Natural killer cell treated with Interleukin-12 subunit alpha and Interleukin-12 subunit beta and Interleukin-15 and Interleukin-18, amount 100 ng/mL, for 72 hours (primary cell): ENCODE results near the gene SNAPIN. TPM values are rescaled to one million over a fixed set of nuclear protein-coding genes. Genes with fewer than 3 reads are reported as not detected.
A peak's percentile ranks its signal among the peaks of the same experiment; 100 is the strongest.

Source experiments
- ATAC-seq, 2 donors: fragments of 150-1000 bp; cut with Tn5 transposase in 1 of 2; sonication (Bioruptor Pico), chemical (Tn5 transposase) in 1 of 2; 2 replicates each; pipeline ENCODE4 v1.10.0; 2021
- DNase-seq: peaks from one replicate; pipeline ENCODE4 v3.0.0; 2022; ENCODE audit warnings: low spot score
- H3K27ac Mint-ChIP-seq, 2 donors: 1 replicate in 1 of 2; 2 replicates in 1 of 2; pipeline ENCODE4 v1.8.0; 2022; ENCODE audit warnings: mixed read lengths in 2 of 2, mild to moderate bottlenecking in 1 of 2, moderate library complexity in 1 of 2
- H3K27me3 Mint-ChIP-seq, 2 donors: 1 replicate in 1 of 2; 2 replicates in 1 of 2; pipeline ENCODE4 v1.8.0; 2022; ENCODE audit warnings: mixed read lengths in 2 of 2
- H3K36me3 Mint-ChIP-seq: one replicate; pipeline ENCODE4 v1.8.0; 2022; ENCODE audit warnings: mixed read lengths
- H3K4me1 Mint-ChIP-seq, 2 donors: 1 replicate in 1 of 2; 2 replicates in 1 of 2; pipeline ENCODE4 v1.8.0; 2022; ENCODE audit warnings: low read depth in 2 of 2, mixed read lengths in 2 of 2, mild to moderate bottlenecking in 1 of 2
- H3K4me3 Mint-ChIP-seq: one replicate; pipeline ENCODE4 v1.8.0; 2022; ENCODE audit warnings: mixed read lengths
- H3K9me3 Mint-ChIP-seq: 2 replicates; pipeline ENCODE4 v1.8.0; 2022; ENCODE audit warnings: mixed read lengths
- total RNA-seq, 2 donors: library from RNA; stranded (reverse); gene quantifications; one replicate each; pipeline ENCODE4 v1.2.3, GENCODE V29; 2022

The SNAPIN gene
- total RNA-seq, 2 donors from 2014 or later: 23.9 to 42.5 TPM

- Mint-ChIP-seq H3K36me3 (no peaks in the 10 kb centered on the region), H3K27ac (no peak within 1 kb of the TSS), H3K27me3 (peaks cover 0 to 2% of the 10 kb centered on the region in 2 donors), H3K4me3 (no peak within 1 kb of the TSS), H3K9me3 (no peaks in the 10 kb centered on the region), H3K4me1 (peaks cover 0 to 5% of the 10 kb centered on the region in 2 donors)
- DNase-seq (no peak), ATAC-seq (no peak)
These were observed 42.2 kb upstream of the SNAPIN start, which contains the start of gene S100A14 for GRCh38 chr1:153616144-153616916. S100A14 (minus strand) TSS chr1:153616325; CDS start chr1:153615858, 467 bp downstream.

GRCh38 chr1:153616917-153617311 lies 41.6 kb upstream of the SNAPIN start:
- ATAC-seq (no peak), DNase-seq (no peak)
- no peak overlapping the region for H3K4me3 Mint-ChIP-seq
- peaks cover 0 to 5% of the 10 kb centered on the region in 2 donors for H3K4me1 Mint-ChIP-seq
- H3K27me3 Mint-ChIP-seq: no peaks in the 10 kb centered on the region
- no peaks in the 10 kb centered on the region for H3K9me3 Mint-ChIP-seq
- no peaks in the 10 kb centered on the region for H3K36me3 Mint-ChIP-seq
- H3K27ac Mint-ChIP-seq: no peak overlapping the region

- DNase-seq (peak; percentile 69), ATAC-seq (peak; percentile 85 to 90)
- Mint-ChIP-seq H3K36me3 (no peaks in the 10 kb centered on the region), H3K27ac (peak overlapping the region in 1 of 2 donors; percentile 39), H3K4me3 (no peak overlapping the region), H3K27me3 (no peaks in the 10 kb centered on the region), H3K9me3 (no peaks in the 10 kb centered on the region), H3K4me1 (peaks cover 0 to 5% of the 10 kb centered on the region in 2 donors)
These were observed 40.8 kb upstream of the SNAPIN start for GRCh38 chr1:153617663-153618062.

GRCh38 chr1:153619171-153619570 lies 39.3 kb upstream of the SNAPIN start:
- DNase-seq (no peak), ATAC-seq (no peak)
- Mint-ChIP-seq H3K4me3 (no peak overlapping the region), H3K9me3 (no peaks in the 10 kb centered on the region), H3K36me3 (no peaks in the 10 kb centered on the region), H3K4me1 (peaks cover 0 to 5% of the 10 kb centered on the region in 2 donors), H3K27ac (no peak overlapping the region), H3K27me3 (no peaks in the 10 kb centered on the region)

- H3K4me3 Mint-ChIP-seq: no peak overlapping the region
- no peak for DNase-seq
- H3K36me3 Mint-ChIP-seq: no peaks in the 10 kb centered on the region
- H3K27ac Mint-ChIP-seq: no peak overlapping the region
- no peak for ATAC-seq
- no peaks in the 10 kb centered on the region for H3K9me3 Mint-ChIP-seq
- H3K27me3 Mint-ChIP-seq: peaks cover 0 to 8% of the 10 kb centered on the region in 2 donors
- peaks cover 0 to 11% of the 10 kb centered on the region in 2 donors for H3K4me1 Mint-ChIP-seq
These were observed 35.4 kb upstream of the SNAPIN start for GRCh38 chr1:153623101-153623500.

- Mint-ChIP-seq H3K9me3 (no peaks in the 10 kb centered on the region), H3K4me1 (peaks cover 0 to 11% of the 10 kb centered on the region in 2 donors), H3K36me3 (no peaks in the 10 kb centered on the region), H3K27me3 (peaks cover 0 to 8% of the 10 kb centered on the region in 2 donors), H3K4me3 (no peak overlapping the region), H3K27ac (no peak overlapping the region)
- no peak for DNase-seq
- ATAC-seq: no peak
These were observed 33.4 kb upstream of the SNAPIN start for GRCh38 chr1:153624965-153625611.

GRCh38 chr1:153626477-153626903 lies 32.0 kb upstream of the SNAPIN start:
- Mint-ChIP-seq H3K4me1 (peaks cover 0 to 11% of the 10 kb centered on the region in 2 donors), H3K9me3 (no peaks in the 10 kb centered on the region), H3K4me3 (no peak overlapping the region), H3K36me3 (no peaks in the 10 kb centered on the region), H3K27me3 (peaks cover 0 to 8% of the 10 kb centered on the region in 2 donors), H3K27ac (no peak overlapping the region)
- ATAC-seq (no peak), DNase-seq (no peak)

- H3K4me1 Mint-ChIP-seq: peaks cover 0 to 11% of the 10 kb centered on the region in 2 donors
- no peak within 1 kb of the TSS for H3K27ac Mint-ChIP-seq
- no peak for DNase-seq
- peaks cover 0 to 8% of the 10 kb centered on the region in 2 donors for H3K27me3 Mint-ChIP-seq
- H3K4me3 Mint-ChIP-seq: no peak within 1 kb of the TSS
- H3K36me3 Mint-ChIP-seq: no peaks in the 10 kb centered on the region
- ATAC-seq: peak; percentile 26 to 54
- no peaks in the 10 kb centered on the region for H3K9me3 Mint-ChIP-seq
These were observed 31.4 kb upstream of the SNAPIN start, which contains the start of gene S100A13 for GRCh38 chr1:153626904-153627714. S100A13 (minus strand) TSS chr1:153627505; CDS start chr1:153626472, 1,033 bp downstream.

- peak in 1 of 2 donors; percentile 20 for ATAC-seq
- Mint-ChIP-seq H3K9me3 (no peaks in the 10 kb centered on the region), H3K27me3 (peaks cover 0 to 8% of the 10 kb centered on the region in 2 donors), H3K4me3 (no peak within 1 kb of the TSS), H3K36me3 (no peaks in the 10 kb centered on the region), H3K27ac (no peak within 1 kb of the TSS), H3K4me1 (peaks cover 6 to 17% of the 10 kb centered on the region in 2 donors)
- DNase-seq: no peak
These were observed 30.5 kb upstream of the SNAPIN start, which contains the start of gene S100A1 for GRCh38 chr1:153627715-153628626. S100A1 (plus strand) TSS chr1:153628434; CDS start chr1:153630522, 2,088 bp downstream.

- Mint-ChIP-seq H3K4me3 (no peak overlapping the region), H3K27ac (no peak overlapping the region), H3K27me3 (peaks cover 0 to 8% of the 10 kb centered on the region in 2 donors), H3K4me1 (peaks cover 15 to 25% of the 10 kb centered on the region in 2 donors), H3K9me3 (no peaks in the 10 kb centered on the region), H3K36me3 (no peaks in the 10 kb centered on the region)
- DNase-seq (no peak), ATAC-seq (no peak)
These were observed 29.7 kb upstream of the SNAPIN start for GRCh38 chr1:153628638-153629342.

- H3K9me3 Mint-ChIP-seq: no peaks in the 10 kb centered on the region
- H3K4me1 Mint-ChIP-seq: peaks cover 20 to 29% of the 10 kb centered on the region in 2 donors
- no peak overlapping the region for H3K27ac Mint-ChIP-seq
- ATAC-seq (no peak), DNase-seq (no peak)
- peaks cover 5% of the 10 kb centered on the region for H3K36me3 Mint-ChIP-seq
- peaks cover 0 to 8% of the 10 kb centered on the region in 2 donors for H3K27me3 Mint-ChIP-seq
- H3K4me3 Mint-ChIP-seq: no peak overlapping the region
These were observed 29.2 kb upstream of the SNAPIN start for GRCh38 chr1:153629343-153629665.

- DNase-seq: no peak
- no peak overlapping the region for H3K4me3 Mint-ChIP-seq
- no peak overlapping the region for H3K27ac Mint-ChIP-seq
- H3K9me3 Mint-ChIP-seq: no peaks in the 10 kb centered on the region
- H3K4me1 Mint-ChIP-seq: peaks cover 23 to 31% of the 10 kb centered on the region in 2 donors
- H3K36me3 Mint-ChIP-seq: peaks cover 9% of the 10 kb centered on the region
- no peak for ATAC-seq
- peaks cover 0 to 8% of the 10 kb centered on the region in 2 donors for H3K27me3 Mint-ChIP-seq
These were observed 28.5 kb upstream of the SNAPIN start for GRCh38 chr1:153629971-153630370.
